ENCODE measurements around the gene PAIP2B.

DNA sequence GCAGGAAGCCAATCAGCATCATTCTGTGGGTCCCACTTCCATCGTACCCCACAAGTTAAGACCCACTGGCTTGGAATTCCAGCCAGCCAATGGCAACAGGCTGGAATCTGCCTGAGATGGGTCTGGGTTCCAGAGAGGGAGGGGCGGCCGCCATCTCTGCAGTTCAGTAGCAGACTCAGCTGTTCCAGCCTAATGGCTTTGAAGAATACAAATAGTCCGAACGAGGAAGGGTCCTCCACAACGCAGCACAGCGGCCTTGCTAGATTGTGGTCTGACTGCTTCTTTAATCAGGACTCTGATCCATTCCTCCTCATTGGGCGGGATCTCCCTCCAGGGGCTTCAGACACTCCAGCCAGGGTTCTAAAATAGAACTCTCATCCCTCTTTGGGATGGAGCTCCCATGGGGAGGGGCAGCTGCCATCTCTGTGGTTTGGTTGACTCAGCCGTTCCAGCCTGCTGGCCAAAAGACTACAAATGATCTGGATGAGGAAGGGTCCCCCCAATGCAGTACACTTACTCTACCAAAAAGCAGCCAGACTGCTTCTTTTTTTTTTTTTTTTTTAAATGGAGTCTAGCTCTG, 42.7 kb upstream of the PAIP2B start:
- no peak for TF ChIP-seq EZH2phosphoT487 (IDR thresholded peaks at IDR 0.05; ENCODE audit: borderline replicate concordance, low read length)
- TF ChIP-seq, protein P1, sequence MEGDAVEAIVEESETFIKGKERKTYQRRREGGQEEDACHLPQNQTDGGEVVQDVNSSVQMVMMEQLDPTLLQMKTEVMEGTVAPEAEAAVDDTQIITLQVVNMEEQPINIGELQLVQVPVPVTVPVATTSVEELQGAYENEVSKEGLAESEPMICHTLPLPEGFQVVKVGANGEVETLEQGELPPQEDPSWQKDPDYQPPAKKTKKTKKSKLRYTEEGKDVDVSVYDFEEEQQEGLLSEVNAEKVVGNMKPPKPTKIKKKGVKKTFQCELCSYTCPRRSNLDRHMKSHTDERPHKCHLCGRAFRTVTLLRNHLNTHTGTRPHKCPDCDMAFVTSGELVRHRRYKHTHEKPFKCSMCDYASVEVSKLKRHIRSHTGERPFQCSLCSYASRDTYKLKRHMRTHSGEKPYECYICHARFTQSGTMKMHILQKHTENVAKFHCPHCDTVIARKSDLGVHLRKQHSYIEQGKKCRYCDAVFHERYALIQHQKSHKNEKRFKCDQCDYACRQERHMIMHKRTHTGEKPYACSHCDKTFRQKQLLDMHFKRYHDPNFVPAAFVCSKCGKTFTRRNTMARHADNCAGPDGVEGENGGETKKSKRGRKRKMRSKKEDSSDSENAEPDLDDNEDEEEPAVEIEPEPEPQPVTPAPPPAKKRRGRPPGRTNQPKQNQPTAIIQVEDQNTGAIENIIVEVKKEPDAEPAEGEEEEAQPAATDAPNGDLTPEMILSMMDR (IDR thresholded peaks at IDR 0.05; ENCODE audit: low read depth, low read length, poor library complexity, severe bottlenecking): no peak

Data from DOHH2 (cell line).